GM23248 (cell line): ENCODE results near the gene RNF31. TPM values are rescaled to one million over a fixed set of nuclear protein-coding genes. Genes with fewer than 3 reads are reported as not detected.

Source experiments
- DNase-seq: peaks from one replicate; pipeline ENCODE4 v3.0.0-alpha.2; 2015
- H2AFZ ChIP-seq: fragments of 200-600 bp; sonication (generic); 2 replicates; pipeline ENCODE4 v1.6.1; 2016; ENCODE audit warnings: antibody characterized with exemption
- H3F3A ChIP-seq: fragments of 200-600 bp; sonication (generic); 2 replicates; pipeline ENCODE4 v1.6.1; 2016; ENCODE audit warnings: mild to moderate bottlenecking, antibody characterized with exemption, mixed run types; ENCODE audit not compliant: insufficient read depth
- H3K27ac ChIP-seq: fragments of 200-600 bp; sonication (generic); 2 replicates; pipeline ENCODE4 v1.5.1; 2016; ENCODE audit warnings: mild to moderate bottlenecking
- H3K27me3 ChIP-seq: fragments of 200-600 bp; sonication (generic); replicated peaks from 2 replicates; pipeline ENCODE4 v1.6.1; 2016; ENCODE audit warnings: mild to moderate bottlenecking; ENCODE audit not compliant: insufficient read depth
- H3K36me3 ChIP-seq: fragments of 200-600 bp; sonication (generic); 2 replicates; pipeline ENCODE4 v1.6.1; 2016; ENCODE audit warnings: low read depth, mild to moderate bottlenecking
- H3K4me1 ChIP-seq: fragments of 200-600 bp; sonication (generic); 2 replicates; pipeline ENCODE4 v1.6.1; 2016; ENCODE audit warnings: mild to moderate bottlenecking; ENCODE audit not compliant: insufficient read depth
- H3K4me2 ChIP-seq: fragments of 200-600 bp; sonication (generic); one replicate; pipeline ENCODE4 v1.6.1; 2016; ENCODE audit warnings: mild to moderate bottlenecking; ENCODE audit not compliant: unreplicated experiment
- H3K4me3 ChIP-seq: fragments of 200-600 bp; sonication (generic); 2 replicates; pipeline ENCODE4 v1.5.1; 2016; ENCODE audit warnings: mild to moderate bottlenecking
- H3K79me2 ChIP-seq: fragments of 200-600 bp; sonication (generic); 2 replicates; pipeline ENCODE4 v1.6.1; 2016; ENCODE audit warnings: mild to moderate bottlenecking; ENCODE audit not compliant: insufficient read depth
- H3K9ac ChIP-seq: fragments of 200-600 bp; sonication (generic); 2 replicates; pipeline ENCODE4 v1.6.1; 2016; ENCODE audit warnings: mild to moderate bottlenecking
- H3K9me2 ChIP-seq: fragments of 200-600 bp; sonication (generic); 2 replicates; pipeline ENCODE4 v1.6.1; 2016; ENCODE audit warnings: mixed run types, mild to moderate bottlenecking, moderate library complexity; ENCODE audit not compliant: insufficient read depth
- H3K9me3 ChIP-seq: fragments of 200-600 bp; sonication (generic); one replicate; pipeline ENCODE4 v1.6.1; 2017; ENCODE audit warnings: low read depth
- H4K20me1 ChIP-seq: fragments of 200-600 bp; sonication (generic); 2 replicates; pipeline ENCODE4 v1.6.0; 2016; ENCODE audit not compliant: insufficient read depth
- EZH2 ChIP-seq: fragments of 200-600 bp; sonication (generic); IDR thresholded peaks from 2 replicates; pipeline ENCODE4 v1.6.1; 2018; ENCODE audit warnings: antibody characterized with exemption, mild to moderate bottlenecking; ENCODE audit not compliant: insufficient read depth, poor library complexity, severe bottlenecking
- EZH2phosphoT487 ChIP-seq: fragments of 200-600 bp; sonication (generic); IDR thresholded peaks from 2 replicates; pipeline ENCODE4 v1.6.1; 2018; ENCODE audit warnings: antibody characterized with exemption, moderate library complexity, mild to moderate bottlenecking, low read depth; ENCODE audit not compliant: insufficient read depth
- WGBS, 2 experiments: methylation state at CpG; one replicate each; pipeline ENCODE4 v1.1.6; 2015 to 2017; ENCODE audit warnings: low lambda C conversion rate in 2 of 2, low coverage in 1 of 2; ENCODE audit errors: missing lambda C conversion rate in 2 of 2; 5-methylcytosine and 5-hydroxymethylcytosine counted together
- in situ Hi-C: fragments of 300-500 bp; cut with MboI; formaldehyde crosslinking; loops from 2 replicates; pipeline ENCODE4 v1.15.0; 2020
- polyA plus RNA-seq: library from polyadenylated mRNA; unstranded; fragments of >200 nt; fragmentation: Nextera tagmentation; extraction: Ambion mirVana; gene quantifications from 2 replicates; pipeline ENCODE4 v1.2.1, GENCODE V29; 2016
- total RNA-seq: library from RNA; depleted of rRNA; stranded (reverse); fragments of >200 nt; shearing (Covaris generic); gene quantifications from 2 replicates; pipeline ENCODE4 v1.2.3, GENCODE V29; 2014

Gene RNF31
- total and polyA plus RNA-seq, 2 experiments from 2014 or later = 29.4 to 40.3 TPM

DNA sequence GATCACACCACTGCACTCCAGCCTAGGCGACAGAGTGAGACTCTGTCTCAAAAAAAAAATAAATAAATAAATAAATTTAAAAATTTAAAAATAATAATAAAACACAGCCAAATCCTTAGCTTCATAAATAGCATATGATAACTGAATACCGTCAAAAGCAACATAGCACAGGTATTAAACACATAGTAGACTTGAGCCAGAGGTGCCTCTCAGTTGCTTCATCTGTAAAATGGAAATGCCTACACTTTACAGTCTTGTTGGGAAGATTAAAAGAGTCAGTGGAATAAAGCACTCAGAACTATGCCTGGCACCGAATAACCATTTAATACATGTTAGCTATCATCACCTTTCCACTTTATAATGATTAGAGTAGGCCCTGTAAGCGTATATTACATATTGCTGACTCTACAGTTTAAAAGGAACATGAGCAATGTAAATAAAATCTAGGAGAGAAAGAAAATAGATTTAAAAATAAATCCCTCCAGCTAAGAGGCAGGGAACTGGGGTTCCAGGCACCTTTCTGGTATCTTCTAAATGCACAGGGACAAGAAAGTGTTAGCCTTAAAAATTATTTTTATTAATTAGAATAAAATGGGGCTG is 40.5 kb upstream of the RNF31 start:
- no peaks in the 10 kb centered on the region for H3K9me3 ChIP-seq
- H3K4me3 ChIP-seq = no peak overlapping the region
- no peak for DNase-seq
- no peak overlapping the region for H3K27ac ChIP-seq
- no peak overlapping the region for H3K4me2 ChIP-seq
- H3K79me2 ChIP-seq = no peaks in the 10 kb centered on the region
- no peak overlapping the region for H2AFZ ChIP-seq
- 80 to 87% methylated on average over 4 of the region's 4 CpGs for WGBS, 2 experiments
- no peaks in the 10 kb centered on the region for H3K27me3 ChIP-seq
- peaks cover 30% of the 10 kb centered on the region for H3F3A ChIP-seq
- in situ Hi-C loops = no loop called here
- no peaks in the 10 kb centered on the region for H4K20me1 ChIP-seq
- no peaks in the 10 kb centered on the region for H3K9me2 ChIP-seq
- TF ChIP-seq EZH2 (no peak), EZH2phosphoT487 (no peak)
- H3K36me3 ChIP-seq = peaks cover 24% of the 10 kb centered on the region; the same call in 1 of the 2 replicates
- H3K9ac ChIP-seq = no peak overlapping the region
- H3K4me1 ChIP-seq = 0 out of 2 replicates have a peak, but pooled peaks cover 5% of the 10 kb centered on the region

DNA sequence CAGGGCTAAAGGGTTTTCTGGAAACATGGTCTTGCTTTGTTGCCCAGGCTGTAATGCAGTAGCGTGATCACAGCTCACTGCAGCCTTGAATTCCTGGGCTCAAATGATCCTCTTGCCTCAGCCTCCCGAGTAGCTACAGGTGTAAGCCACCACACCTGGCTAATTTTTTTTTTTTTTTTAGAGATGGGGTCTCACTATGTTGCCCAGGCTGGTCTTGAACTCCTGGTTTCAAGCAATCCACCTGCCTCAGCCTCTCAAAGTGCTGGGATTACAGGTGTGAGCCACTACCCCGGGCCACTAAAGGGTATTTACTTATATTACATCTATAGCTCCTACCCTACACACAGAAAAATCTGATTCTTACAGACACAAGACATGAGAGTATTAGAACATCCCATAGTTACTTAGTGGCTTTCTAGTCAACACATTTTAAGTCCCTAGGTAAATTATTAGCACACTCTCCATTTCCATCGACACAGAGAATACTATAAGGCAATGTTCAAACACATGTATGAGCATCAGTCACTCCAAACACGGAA is 38.9 kb upstream of the RNF31 start:
- no peak for TF ChIP-seq EZH2
- no peak for TF ChIP-seq EZH2phosphoT487
- no peak overlapping the region for H3K4me3 ChIP-seq
- H3K79me2 ChIP-seq = no peaks in the 10 kb centered on the region
- peak overlapping the region; percentile 54 for H2AFZ ChIP-seq
- peaks cover 28% of the 10 kb centered on the region for H3F3A ChIP-seq
- in situ Hi-C loops = no loop called here
- no peaks in the 10 kb centered on the region for H4K20me1 ChIP-seq
- no peak overlapping the region for H3K4me2 ChIP-seq
- no peak for DNase-seq
- H3K9me2 ChIP-seq = no peaks in the 10 kb centered on the region
- H3K27me3 ChIP-seq = no peaks in the 10 kb centered on the region
- 0 out of 2 replicates have a peak, but pooled peaks cover 5% of the 10 kb centered on the region for H3K4me1 ChIP-seq
- WGBS, 2 experiments = 56 to 60% methylated on average over 5 of the region's 5 CpGs
- H3K36me3 ChIP-seq = peaks cover 9% of the 10 kb centered on the region; the same call in 1 of the 2 replicates
- no peak overlapping the region for H3K9ac ChIP-seq
- no peak overlapping the region for H3K27ac ChIP-seq
- H3K9me3 ChIP-seq = no peaks in the 10 kb centered on the region

DNA sequence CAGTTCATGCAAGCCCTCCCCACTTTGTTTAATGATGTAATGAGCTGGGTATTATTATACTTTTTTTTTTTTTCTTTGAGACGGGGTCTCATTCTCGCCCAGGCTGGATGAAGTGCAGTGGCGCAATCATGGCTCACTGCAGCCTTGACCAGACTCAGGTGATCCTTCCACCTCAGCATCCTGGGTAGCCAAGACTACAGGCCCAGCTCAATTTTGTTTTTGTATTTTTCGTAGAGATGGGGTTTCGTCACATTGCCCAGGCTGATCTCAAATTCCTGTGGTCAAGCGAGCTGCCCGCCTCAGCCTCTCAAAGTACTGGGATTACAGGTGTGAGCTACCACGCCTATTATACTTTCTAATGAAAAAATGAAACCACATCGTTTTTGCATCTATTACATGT is 37.2 kb upstream of the RNF31 start:
- DNase-seq = no peak
- no peak overlapping the region for H2AFZ ChIP-seq
- no peaks in the 10 kb centered on the region for H3K36me3 ChIP-seq
- WGBS, 2 experiments = 87% methylated on average over 9 of the region's 9 CpGs
- TF ChIP-seq EZH2phosphoT487 (no peak), EZH2 (no peak)
- no peaks in the 10 kb centered on the region for H4K20me1 ChIP-seq
- no peak overlapping the region for H3K4me2 ChIP-seq
- H3K4me1 ChIP-seq = 0 out of 2 replicates have a peak, but pooled peaks cover 5% of the 10 kb centered on the region
- H3K9me2 ChIP-seq = no peaks in the 10 kb centered on the region
- peaks cover 21% of the 10 kb centered on the region for H3F3A ChIP-seq
- H3K9me3 ChIP-seq = no peaks in the 10 kb centered on the region
- no peaks in the 10 kb centered on the region for H3K79me2 ChIP-seq
- H3K9ac ChIP-seq = no peak overlapping the region
- H3K4me3 ChIP-seq = no peak overlapping the region
- H3K27ac ChIP-seq = no peak overlapping the region
- H3K27me3 ChIP-seq = no peaks in the 10 kb centered on the region
- in situ Hi-C loops = no loop called here

DNA sequence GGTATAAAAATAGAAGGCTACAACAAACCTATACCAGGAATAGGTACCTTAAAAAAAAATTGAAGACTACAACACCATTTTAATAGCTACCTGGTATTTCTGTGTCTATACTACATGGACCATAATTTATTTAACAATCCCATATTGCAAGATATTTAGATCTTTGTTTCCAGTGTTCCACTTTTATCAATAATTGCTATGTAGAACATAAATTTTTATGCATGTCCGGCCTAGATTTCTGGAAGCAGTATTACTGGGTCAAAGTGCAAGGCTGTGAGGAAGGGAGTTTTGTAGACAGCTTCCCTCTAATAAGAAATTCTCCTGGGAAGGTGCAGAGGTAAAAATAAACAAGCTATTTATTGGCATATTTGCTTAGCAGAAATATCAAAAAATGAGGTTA is 36.8 kb upstream of the RNF31 start:
- 96 to 100% methylated on average over 1 of the region's 1 CpG for WGBS, 2 experiments
- H3F3A ChIP-seq = peaks cover 21% of the 10 kb centered on the region

More for the DNA sequence above, 36.8 kb upstream of the RNF31 start:
- Histone ChIP-seq H3K4me3 (no peak overlapping the region), H3K27me3 (no peaks in the 10 kb centered on the region), H3K36me3 (no peaks in the 10 kb centered on the region), H3K27ac (no peak overlapping the region), H3K9ac (no peak overlapping the region), H3K4me2 (no peak overlapping the region), H3K79me2 (peaks cover 4% of the 10 kb centered on the region; the same call in 1 of the 2 replicates), H3K9me2 (no peaks in the 10 kb centered on the region), H3K4me1 (peaks cover 7% of the 10 kb centered on the region; the same call in 1 of the 2 replicates), H3K9me3 (no peaks in the 10 kb centered on the region), H4K20me1 (no peaks in the 10 kb centered on the region), H2AFZ (no peak overlapping the region)
- no peak for DNase-seq
- no peak for TF ChIP-seq EZH2
- no peak for TF ChIP-seq EZH2phosphoT487
- in situ Hi-C loops = no loop called here
